ENCODE measurements around the gene UPK2. TPM values are rescaled to one million over a fixed set of nuclear protein-coding genes. Genes with fewer than 3 reads are reported as not detected.
"Not testable (repeated sequence)": the region's sequence is repeated elsewhere in the genome, so short reads cannot be mapped to it uniquely, and the experiment has no call there.

The UPK2 gene
- total RNA-seq, 1 donor from 2014 or later, result not detected

- DNase-seq (ENCODE audit: low spot score), result peak; percentile 60
These were observed 17.4 kb upstream of the UPK2 start for GRCh38 chr11:118938491-118939403.

DNA sequence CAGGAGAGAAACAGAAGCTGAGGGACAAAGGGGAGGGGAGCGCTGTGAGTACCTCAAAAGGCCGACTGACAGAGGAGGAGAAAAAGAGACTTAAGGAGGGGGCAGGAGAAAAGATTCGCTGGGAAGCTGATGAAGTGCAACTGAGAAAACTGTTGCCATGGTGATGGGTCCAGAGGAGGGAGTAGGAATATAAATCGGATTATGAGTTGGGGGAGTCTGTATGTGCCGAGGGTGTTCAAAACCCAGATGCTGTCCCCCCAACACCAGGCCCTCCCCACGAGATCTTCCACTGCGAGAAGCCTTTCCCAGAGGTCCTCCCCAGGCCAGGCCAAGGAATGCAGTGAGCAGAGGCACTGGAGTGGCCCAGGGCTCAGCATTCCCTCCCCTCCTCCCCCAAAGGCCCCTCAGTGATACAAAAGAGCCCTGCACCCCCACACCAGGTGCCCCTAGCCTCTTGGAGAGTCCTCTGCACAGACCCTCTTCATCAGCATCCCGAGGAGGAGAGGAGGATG is 16.6 kb upstream of the UPK2 start:
- DNase-seq (ENCODE audit: low spot score), result no peak

- DNase-seq (ENCODE audit: low spot score), result no peak
These were observed 16.0 kb upstream of the UPK2 start for GRCh38 chr11:118939953-118940598.

DNA sequence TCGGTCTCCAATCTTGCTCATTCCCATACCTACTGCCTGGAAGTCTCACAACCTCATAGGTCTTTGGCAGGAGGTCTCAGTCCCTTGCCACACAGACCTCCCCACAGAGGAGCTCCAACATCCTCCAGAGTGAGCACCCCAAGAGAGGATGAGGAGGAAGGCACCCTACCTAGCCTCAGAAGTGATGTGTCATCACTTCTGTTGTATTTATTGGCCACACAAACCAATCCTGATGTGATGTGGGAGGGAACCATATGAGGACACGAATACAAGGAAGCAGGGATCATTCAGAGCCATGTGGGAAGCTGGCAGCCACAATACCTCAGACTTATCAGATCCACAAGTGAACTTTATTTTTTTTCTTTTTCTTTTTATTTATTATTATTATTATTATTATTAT is 9.0 kb upstream of the UPK2 start:
- no peak for DNase-seq (ENCODE audit: low spot score)

DNA sequence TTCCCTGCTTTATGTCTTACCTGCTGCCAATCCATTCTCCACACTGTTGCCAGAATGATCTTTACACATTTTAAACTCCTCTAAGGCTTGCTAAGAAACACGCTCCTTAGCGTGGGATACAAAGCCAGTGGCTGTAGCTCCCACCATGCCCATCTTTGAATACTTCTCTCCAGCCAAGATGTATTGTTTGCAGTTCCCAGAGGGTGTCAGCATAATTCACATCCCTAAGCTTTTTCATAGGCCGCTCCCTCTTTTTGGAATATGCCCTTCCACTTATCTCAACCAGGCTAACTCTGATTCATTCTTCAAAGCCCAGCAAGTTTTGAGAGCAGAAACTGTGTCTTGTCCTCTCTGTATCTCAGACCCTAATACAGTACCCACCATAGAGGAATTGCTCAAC is 8.1 kb upstream of the UPK2 start:
- DNase-seq (ENCODE audit: low spot score), result no peak

GRCh38 chr11:118953265-118953664 is 2.8 kb upstream of the UPK2 start:
- DNase-seq (ENCODE audit: low spot score), result no peak

DNA sequence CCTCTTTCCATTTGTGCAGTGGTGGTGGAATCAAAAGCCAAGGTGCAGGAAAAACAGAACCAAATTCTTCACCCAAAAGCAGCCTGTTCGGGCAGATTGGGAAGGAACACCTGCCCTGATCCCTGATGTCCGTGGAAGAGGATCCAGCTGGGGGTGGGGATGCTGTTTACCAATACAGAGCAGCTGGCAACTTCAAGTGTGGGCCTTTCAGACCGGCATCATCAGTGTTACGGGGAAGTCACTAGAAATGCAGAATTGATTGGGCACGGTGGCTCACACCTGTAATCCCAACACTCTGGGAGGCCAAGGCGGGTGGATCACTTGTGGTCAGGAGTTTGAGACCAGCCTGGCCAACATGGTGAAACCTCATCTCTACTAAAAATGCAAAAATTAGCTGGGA is 2.1 kb upstream of the UPK2 start:
- DNase-seq (ENCODE audit: low spot score), result not testable (repeated sequence)

- no peak for DNase-seq (ENCODE audit: low spot score)
These were observed 860 bp downstream of the UPK2 start for GRCh38 chr11:118956847-118957469.

DNA sequence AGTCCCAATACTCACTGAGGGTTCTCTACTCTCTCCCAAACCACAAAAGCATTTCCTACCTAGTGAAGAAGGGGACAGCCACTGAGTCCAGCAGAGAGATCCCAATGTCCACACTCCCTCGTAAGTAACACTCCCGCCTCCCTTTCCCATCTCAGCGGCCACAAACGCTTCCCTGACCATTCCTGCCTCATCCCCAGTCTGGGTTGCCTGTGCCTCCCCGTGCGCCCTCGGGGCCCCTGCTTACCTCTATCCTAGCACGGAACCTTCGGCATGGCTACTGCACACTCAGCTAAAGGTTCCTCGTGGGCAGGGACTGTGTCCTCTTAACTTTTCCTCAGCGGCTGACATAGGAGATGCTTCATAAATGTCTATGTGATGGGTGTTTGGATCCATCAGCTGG is 1.5 kb downstream of the UPK2 start:
- DNase-seq (ENCODE audit: low spot score), result no peak

GRCh38 chr11:118957968-118958367 is 1.9 kb downstream of the UPK2 start:
- no peak for DNase-seq (ENCODE audit: low spot score)

DNA sequence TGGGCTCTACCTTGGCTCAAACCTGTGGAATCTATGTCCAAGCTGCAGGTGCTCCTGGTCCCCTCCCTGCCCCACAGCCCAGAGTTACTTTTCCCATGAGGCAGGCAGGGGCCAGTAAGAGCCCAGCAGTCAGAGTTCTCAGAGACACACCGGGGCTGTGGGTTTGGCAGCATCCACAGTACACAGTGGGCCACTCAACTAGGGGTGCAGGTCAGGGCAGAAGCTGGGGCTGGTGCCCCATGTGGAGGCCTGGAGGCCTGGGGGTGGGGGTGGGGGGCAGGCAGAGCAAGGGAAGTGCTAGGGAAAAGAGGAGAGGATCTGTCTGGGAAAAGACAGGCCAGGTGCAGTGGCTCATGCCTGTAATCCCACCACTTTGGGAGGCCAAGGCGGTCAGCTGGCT is 2.5 kb downstream of the UPK2 start:
- DNase-seq (ENCODE audit: low spot score), result no peak

DNA sequence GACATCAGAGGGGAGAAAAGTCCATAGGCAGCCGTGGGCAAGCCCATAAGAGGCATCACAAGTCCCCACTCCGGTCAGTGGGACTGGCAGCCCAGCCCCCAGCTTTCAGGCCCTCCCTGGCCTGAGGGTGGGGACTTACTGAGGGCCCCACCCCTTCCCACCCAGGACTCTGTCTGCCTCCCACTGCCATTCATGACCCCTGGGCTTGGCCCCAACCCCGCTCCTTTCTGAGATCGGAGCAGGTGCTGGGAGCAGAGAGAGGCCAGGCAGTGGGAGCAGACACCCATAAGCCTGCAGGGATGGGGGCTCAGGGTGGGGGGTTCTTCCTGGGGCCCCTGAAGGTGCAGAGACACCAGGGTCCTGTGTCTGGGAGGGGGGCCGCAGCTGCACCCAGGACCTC is 5.1 kb downstream of the UPK2 start:
- no peak for DNase-seq (ENCODE audit: low spot score)

DNA sequence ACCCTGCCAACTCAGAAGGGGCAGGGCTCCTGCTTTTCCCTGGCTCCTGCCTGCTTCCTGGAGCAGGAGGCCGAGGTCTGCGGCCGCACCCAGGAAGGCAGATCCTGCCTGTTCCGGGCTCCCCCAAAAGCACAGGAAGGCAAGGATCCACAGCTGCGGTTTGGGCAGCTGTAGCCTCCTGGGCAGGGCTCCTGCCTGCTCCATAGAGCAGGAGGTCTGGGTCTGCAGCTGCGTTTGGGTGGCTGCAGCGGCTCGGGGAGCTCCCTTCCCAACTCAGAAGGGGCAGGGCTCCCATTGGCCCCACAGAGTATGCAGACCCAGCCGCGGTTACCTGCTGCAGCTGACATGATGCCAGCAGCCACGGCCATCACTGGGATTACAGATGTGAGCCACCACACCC is 5.5 kb downstream of the UPK2 start:
- DNase-seq (ENCODE audit: low spot score), result no peak

- not testable (repeated sequence) for DNase-seq (ENCODE audit: low spot score)
These were observed 13.4 kb downstream of the UPK2 start for GRCh38 chr11:118969508-118969907.

- DNase-seq (ENCODE audit: low spot score), result no peak
These were observed 15.5 kb downstream of the UPK2 start, which contains the start of gene FOXR1 for GRCh38 chr11:118971646-118972045. FOXR1 (plus strand) TSS chr11:118971761; CDS start chr11:118971932, 171 bp downstream.

GRCh38 chr11:118973985-118974384 is 17.9 kb downstream of the UPK2 start:
- DNase-seq (ENCODE audit: low spot score), result no peak

DNA sequence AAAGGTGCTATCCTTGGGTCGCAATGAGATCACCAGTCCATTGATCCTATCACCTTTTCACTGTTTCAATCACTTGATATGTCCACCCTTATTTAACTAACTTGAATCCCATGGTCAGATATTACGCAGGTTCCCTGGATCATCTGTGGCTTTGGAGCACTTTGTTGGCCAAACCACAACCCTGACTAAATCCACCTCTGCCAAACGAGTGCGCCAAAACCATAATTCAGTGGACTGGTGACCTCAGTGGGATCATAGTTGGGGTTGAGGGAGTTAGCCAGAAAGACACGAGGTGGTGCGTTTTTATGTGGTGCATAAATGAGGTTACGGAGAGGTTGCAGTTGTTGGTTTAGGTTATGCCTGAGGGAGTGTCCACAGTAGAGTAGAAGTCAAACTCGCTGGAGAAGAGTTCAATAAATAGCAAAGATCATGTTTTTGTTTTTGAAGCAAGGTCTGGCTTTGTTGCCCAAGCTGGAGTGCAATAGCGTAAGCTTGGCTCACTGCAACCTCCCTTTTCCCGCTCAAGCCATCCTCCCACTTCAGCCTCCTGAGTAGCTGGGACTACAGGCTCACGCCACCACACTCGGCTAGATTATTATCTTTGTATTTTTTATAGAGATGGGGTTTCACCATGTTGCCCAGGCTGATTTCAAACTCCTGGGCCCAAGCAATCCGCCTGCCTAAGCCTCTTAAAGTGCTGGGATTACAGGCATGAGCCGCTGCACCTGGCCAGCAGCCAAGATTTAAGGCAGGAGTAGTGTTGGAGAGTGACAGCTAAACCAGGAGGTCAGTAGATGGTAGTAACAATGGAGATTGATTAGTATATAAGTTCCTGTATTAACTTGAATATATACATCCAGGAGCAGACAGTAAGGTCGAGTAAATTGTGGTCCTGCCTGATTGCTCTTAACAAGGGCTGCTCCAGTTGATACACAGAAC is 19.9 kb downstream of the UPK2 start:
- no peak for DNase-seq (ENCODE audit: low spot score)

- DNase-seq (ENCODE audit: low spot score), result no peak
These were observed 23.3 kb downstream of the UPK2 start for GRCh38 chr11:118979434-118979833.

DNA sequence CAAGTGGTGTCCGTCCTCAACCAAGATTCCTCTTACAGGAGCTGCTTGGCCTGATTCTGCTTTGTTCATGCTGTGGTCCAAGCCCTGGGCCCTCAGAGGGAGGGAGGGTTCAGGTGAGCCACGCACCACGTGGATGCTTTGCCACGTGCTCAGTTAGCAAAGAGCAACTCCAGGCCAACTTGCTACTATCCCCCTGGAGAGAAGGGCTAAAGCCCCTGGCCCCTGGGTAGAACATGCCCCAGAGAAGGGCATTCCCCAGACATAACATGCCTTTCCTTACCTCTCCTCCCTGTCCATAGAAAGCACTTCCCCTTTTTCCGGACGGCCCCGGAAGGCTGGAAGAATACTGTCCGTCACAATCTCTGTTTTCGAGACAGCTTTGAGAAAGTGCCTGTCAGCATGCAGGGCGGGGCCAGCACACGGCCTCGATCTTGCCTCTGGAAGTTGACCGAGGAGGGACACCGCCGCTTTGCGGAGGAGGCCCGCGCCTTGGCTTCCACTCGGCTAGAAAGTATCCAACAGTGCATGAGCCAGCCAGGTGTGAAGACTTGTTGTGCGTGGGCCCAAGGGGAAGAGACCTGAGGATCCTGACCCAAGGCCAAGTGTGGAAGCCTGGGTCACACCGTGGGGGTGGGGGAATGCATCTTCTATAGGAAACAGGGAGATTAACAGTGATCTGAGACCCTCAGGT is 24.2 kb downstream of the UPK2 start:
- DNase-seq (ENCODE audit: low spot score), result peak; percentile 24

GRCh38 chr11:118984337-118984736 is 28.2 kb downstream of the UPK2 start:
- DNase-seq (ENCODE audit: low spot score), result not testable (repeated sequence)

DNA sequence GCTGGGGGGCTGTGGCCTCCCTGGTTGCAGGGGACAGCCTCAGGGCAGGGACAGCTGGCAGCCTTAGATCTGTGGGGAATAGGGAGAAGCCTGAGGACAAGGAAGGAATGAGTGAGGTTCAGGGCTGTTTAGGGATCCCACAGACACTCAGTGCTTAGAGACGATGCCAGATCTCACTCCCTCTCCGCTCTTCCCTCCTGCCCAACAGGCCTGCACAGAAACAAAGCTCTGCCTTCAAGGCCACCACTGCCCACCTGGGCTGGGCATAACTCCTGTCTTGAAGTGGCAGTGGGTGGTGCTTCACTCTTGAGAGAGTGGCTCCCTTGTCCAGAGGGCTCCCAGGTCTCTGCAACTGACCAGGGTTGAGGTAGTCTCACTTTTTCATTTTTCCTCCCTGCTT is 28.7 kb downstream of the UPK2 start:
- no peak for DNase-seq (ENCODE audit: low spot score)
